Spinal cord (tissue), 10 donors: ENCODE measurements around the gene HK3. TPM values are rescaled to one million over a fixed set of nuclear protein-coding genes. Genes with fewer than 3 reads are reported as not detected.

Experiments
- DNase-seq, 6 donors: peaks; one replicate each; pipeline versions ENCODE4 v3.0.0 to v3.0.0-alpha.2; 2013 to 2015; ENCODE audit warnings: low spot score in 6 of 6, low read depth in 4 of 6
- H3K27ac ChIP-seq: one replicate; pipeline ENCODE4 v1.5.1; 2013; ENCODE audit warnings: low read depth, low read length, control low read depth
- H3K27me3 ChIP-seq: one replicate; pipeline ENCODE4 v1.6.1; 2013; ENCODE audit warnings: low read length; ENCODE audit not compliant: control insufficient read depth, insufficient read depth
- H3K36me3 ChIP-seq: one replicate; pipeline ENCODE4 v1.6.1; 2013; ENCODE audit warnings: low read length; ENCODE audit not compliant: control insufficient read depth, insufficient read depth
- H3K4me1 ChIP-seq: one replicate; pipeline ENCODE4 v1.6.1; 2013; ENCODE audit warnings: low read length; ENCODE audit not compliant: control insufficient read depth, insufficient read depth
- H3K4me3 ChIP-seq: one replicate; pipeline ENCODE4 v1.5.1; 2013; ENCODE audit warnings: low read depth, low read length, control low read depth
- H3K9me3 ChIP-seq: one replicate; pipeline ENCODE4 v1.6.1; 2013; ENCODE audit warnings: low read length; ENCODE audit not compliant: control insufficient read depth, insufficient read depth
- WGBS: methylation state at CpG from one replicate; pipeline ENCODE4 v1.1.5; 2013; ENCODE audit warnings: missing lambda C conversion rate; ENCODE audit not compliant: insufficient coverage; 5-methylcytosine and 5-hydroxymethylcytosine counted together
- polyA plus RNA-seq, 2 donors: library from polyadenylated mRNA; unstranded; fragments of 120-200 nt; gene quantifications; one replicate each; pipeline ENCODE4 v1.2.1, GENCODE V29; 2013; ENCODE audit not compliant: insufficient read length in 2 of 2
- total RNA-seq, 2 donors: library from RNA; depleted of rRNA in 1 of 2; stranded (reverse); fragments of 120-200 nt in 1 of 2; fragments of >200 nt in 1 of 2; gene quantifications; one replicate each; pipeline versions ENCODE4 v1.2.3 to v1.2.4, GENCODE V29; 2013 to 2014
- donor health status: healthy.

HK3 gene
- total and polyA plus RNA-seq, 4 donors, result 0.66 to 4.9 (median 1.2) TPM

- H3K4me1 ChIP-seq, result no peaks in the 10 kb centered on the region
- no peak overlapping the region for H3K27ac ChIP-seq
- H3K27me3 ChIP-seq, result no peaks in the 10 kb centered on the region
- no peak overlapping the region for H3K4me3 ChIP-seq
- no peak for DNase-seq
- no peaks in the 10 kb centered on the region for H3K36me3 ChIP-seq
- 85% methylated on average over 6 of the region's 6 CpGs for WGBS
- H3K9me3 ChIP-seq, result no peaks in the 10 kb centered on the region
These were observed 4.8 kb downstream of the HK3 start for GRCh38 chr5:176894298-176894697.

- no peaks in the 10 kb centered on the region for H3K9me3 ChIP-seq
- DNase-seq, result no peak
- no peaks in the 10 kb centered on the region for H3K27me3 ChIP-seq
- H3K36me3 ChIP-seq, result peaks cover 3% of the 10 kb centered on the region
- 67% methylated on average over 2 of the region's 3 CpGs for WGBS
- H3K4me3 ChIP-seq, result no peak overlapping the region
- H3K27ac ChIP-seq, result no peak overlapping the region
- H3K4me1 ChIP-seq, result no peaks in the 10 kb centered on the region
These were observed 6.5 kb downstream of the HK3 start for GRCh38 chr5:176892663-176893062.

- H3K36me3 ChIP-seq, result peaks cover 7% of the 10 kb centered on the region
- no peak overlapping the region for H3K4me3 ChIP-seq
- DNase-seq, result no peak
- H3K27me3 ChIP-seq, result no peaks in the 10 kb centered on the region
- no peaks in the 10 kb centered on the region for H3K9me3 ChIP-seq
- 82% methylated on average over 9 of the region's 9 CpGs for WGBS
- H3K27ac ChIP-seq, result no peak overlapping the region
- no peaks in the 10 kb centered on the region for H3K4me1 ChIP-seq
These were observed 7.7 kb downstream of the HK3 start for GRCh38 chr5:176891331-176891958.

- DNase-seq, result no peak
These were observed 8.5 kb downstream of the HK3 start for GRCh38 chr5:176890455-176891330.

GRCh38 chr5:176889321-176890280 is 9.5 kb downstream of the HK3 start:
- no peak for DNase-seq
- Histone ChIP-seq H3K36me3 (peaks cover 7% of the 10 kb centered on the region), H3K4me3 (no peak overlapping the region), H3K27me3 (no peaks in the 10 kb centered on the region), H3K4me1 (no peaks in the 10 kb centered on the region), H3K27ac (no peak overlapping the region), H3K9me3 (no peaks in the 10 kb centered on the region)
- WGBS, result 94% methylated on average over 23 of the region's 24 CpGs

More at GRCh38 chr5:176890455-176891330, 8.5 kb downstream of the HK3 start:
- WGBS, result 89% methylated on average over 6 of the region's 9 CpGs
- Histone ChIP-seq H3K4me3 (no peak overlapping the region), H3K36me3 (peaks cover 7% of the 10 kb centered on the region), H3K4me1 (no peaks in the 10 kb centered on the region), H3K27ac (no peak overlapping the region), H3K27me3 (no peaks in the 10 kb centered on the region), H3K9me3 (no peaks in the 10 kb centered on the region)

- H3K9me3 ChIP-seq, result no peaks in the 10 kb centered on the region
- 89% methylated on average over 1 of the region's 1 CpG for WGBS
- DNase-seq, result no peak
- H3K4me1 ChIP-seq, result peaks cover 3% of the 10 kb centered on the region
- H3K36me3 ChIP-seq, result peaks cover 7% of the 10 kb centered on the region
- no peak overlapping the region for H3K27ac ChIP-seq
- H3K4me3 ChIP-seq, result no peak overlapping the region
- no peaks in the 10 kb centered on the region for H3K27me3 ChIP-seq
These were observed 10.3 kb downstream of the HK3 start for GRCh38 chr5:176888865-176889165.

GRCh38 chr5:176888016-176888864 is 10.9 kb downstream of the HK3 start:
- Histone ChIP-seq H3K27me3 (no peaks in the 10 kb centered on the region), H3K4me3 (no peak overlapping the region), H3K9me3 (no peaks in the 10 kb centered on the region), H3K36me3 (peaks cover 7% of the 10 kb centered on the region), H3K4me1 (peaks cover 9% of the 10 kb centered on the region), H3K27ac (no peak overlapping the region)
- WGBS, result 85% methylated on average over 23 of the region's 27 CpGs
- no peak for DNase-seq

GRCh38 chr5:176887252-176887849 is 11.8 kb downstream of the HK3 start:
- 90% methylated on average over 28 of the region's 28 CpGs for WGBS
- Histone ChIP-seq H3K9me3 (no peaks in the 10 kb centered on the region), H3K27ac (no peak overlapping the region), H3K36me3 (peaks cover 9% of the 10 kb centered on the region), H3K4me1 (peaks cover 18% of the 10 kb centered on the region), H3K27me3 (no peaks in the 10 kb centered on the region), H3K4me3 (no peak overlapping the region)
- DNase-seq, result no peak
